HG03460 (cell line): ENCODE results near the gene HCRTR1.

Source experiments
- ATAC-seq: cut with Tn5 transposase; IDR thresholded peaks from one replicate; pipeline ENCODE4 v1.9.1; 2021; ENCODE audit not compliant: unreplicated experiment

Gene HCRTR1

GRCh38 chr1:31665234-31665878 is 47.9 kb downstream of the HCRTR1 start:
- no peak for ATAC-seq

- no peak for ATAC-seq
Observed at GRCh38 chr1:31666263-31666963, 48.9 kb downstream of the HCRTR1 start.

GRCh38 chr1:31667065-31667785 is 49.7 kb downstream of the HCRTR1 start:
- ATAC-seq: no peak

GRCh38 chr1:31668303-31668883 is 50.9 kb downstream of the HCRTR1 start:
- ATAC-seq: no peak

- no peak for ATAC-seq
Observed at GRCh38 chr1:31669433-31669785, 51.9 kb downstream of the HCRTR1 start.

- ATAC-seq: no peak
Observed at GRCh38 chr1:31669786-31670592, 52.5 kb downstream of the HCRTR1 start.

- ATAC-seq: no peak
Observed at GRCh38 chr1:31670593-31670964, 53.1 kb downstream of the HCRTR1 start.

- ATAC-seq: no peak
Observed at GRCh38 chr1:31671147-31671546, 53.7 kb downstream of the HCRTR1 start.

- no peak for ATAC-seq
Observed at GRCh38 chr1:31671561-31672201, 54.2 kb downstream of the HCRTR1 start.

GRCh38 chr1:31672986-31673385 is 55.5 kb downstream of the HCRTR1 start:
- ATAC-seq: no peak

- ATAC-seq: no peak
Observed at GRCh38 chr1:31673433-31673832, 55.9 kb downstream of the HCRTR1 start.

- no peak for ATAC-seq
Observed at GRCh38 chr1:31674626-31675025, 57.1 kb downstream of the HCRTR1 start.

GRCh38 chr1:31675161-31675560 is 57.7 kb downstream of the HCRTR1 start:
- no peak for ATAC-seq

GRCh38 chr1:31675756-31676155 is 58.3 kb downstream of the HCRTR1 start:
- no peak for ATAC-seq
